DMS79 (cell line): Measurements from ENCODE around the gene STX12.

Experiments used
- DNase-seq: peaks from one replicate; lab custom pipeline; 2025; lab: John Stamatoyannopoulos, UW

STX12 gene

DNA sequence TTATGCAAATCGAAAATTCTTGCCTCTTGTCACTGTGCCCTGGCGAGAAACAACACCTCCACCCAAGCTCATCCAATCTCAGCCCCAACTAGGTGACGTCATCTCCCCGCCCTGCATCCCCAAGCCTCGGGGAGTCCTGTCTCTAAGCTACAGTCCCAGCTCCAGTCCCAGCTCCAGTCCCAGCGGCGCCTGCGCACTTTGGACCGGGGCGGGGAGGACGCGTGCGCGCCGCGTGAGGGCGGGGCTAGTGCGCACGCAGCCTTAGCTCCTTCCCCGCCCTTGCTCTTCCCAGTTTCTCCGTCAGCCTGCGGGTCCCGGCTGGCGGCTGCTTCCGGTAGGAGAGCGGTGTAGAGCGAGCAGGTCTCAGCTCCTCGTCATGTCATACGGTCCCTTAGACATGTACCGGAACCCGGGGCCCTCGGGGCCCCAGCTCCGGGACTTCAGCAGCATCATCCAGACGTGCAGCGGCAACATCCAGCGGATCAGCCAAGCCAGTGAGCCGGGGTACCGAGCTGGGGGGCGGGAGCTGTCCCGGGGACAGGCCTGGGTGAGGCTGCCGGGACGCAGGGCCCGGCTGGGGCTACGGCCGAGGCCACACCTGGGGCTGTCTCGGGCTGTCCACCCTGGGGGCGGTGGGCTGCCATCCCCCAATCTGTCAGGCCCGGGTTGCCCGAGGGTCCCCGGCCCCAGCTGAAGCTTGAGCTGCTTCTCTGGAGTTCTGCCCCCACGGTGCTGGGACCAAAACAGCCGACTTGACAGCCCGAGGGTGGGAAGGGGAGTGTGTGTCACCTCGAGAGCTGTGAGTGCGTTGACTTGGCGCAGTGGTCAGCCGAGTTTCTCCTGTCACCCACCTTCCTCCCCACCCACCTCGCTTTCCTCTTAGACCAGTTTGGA is at the start of gene STX12:
Gene STX12, plus strand, starts transcription at position 288 of the 894 bp plus-strand sequence. Its CDS starts 89 bp downstream, at position 377.
- DNase-seq = peak; percentile 98

DNA sequence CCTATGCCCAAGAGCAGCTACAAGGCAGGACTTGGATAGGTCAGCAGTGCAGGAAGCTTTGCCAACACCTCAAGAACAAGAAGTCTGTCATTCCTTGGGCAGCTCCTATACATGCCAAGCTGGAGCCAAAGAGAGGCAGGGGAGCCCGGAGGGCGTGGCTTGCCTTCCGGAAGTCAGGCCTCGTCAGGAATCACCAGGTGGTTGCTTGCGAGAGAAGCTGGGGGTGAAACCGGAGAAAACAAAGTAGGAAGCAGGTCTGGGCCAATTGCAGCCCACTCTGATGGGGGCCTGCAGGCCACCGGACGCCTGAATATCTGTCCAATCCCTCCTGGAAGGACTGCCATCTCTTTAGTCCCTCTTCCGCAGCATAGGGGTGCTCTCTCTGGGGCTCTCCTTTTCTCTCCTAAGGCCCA is 48.1 kb upstream of the STX12 start:
- peak; percentile 85 for DNase-seq

DNA sequence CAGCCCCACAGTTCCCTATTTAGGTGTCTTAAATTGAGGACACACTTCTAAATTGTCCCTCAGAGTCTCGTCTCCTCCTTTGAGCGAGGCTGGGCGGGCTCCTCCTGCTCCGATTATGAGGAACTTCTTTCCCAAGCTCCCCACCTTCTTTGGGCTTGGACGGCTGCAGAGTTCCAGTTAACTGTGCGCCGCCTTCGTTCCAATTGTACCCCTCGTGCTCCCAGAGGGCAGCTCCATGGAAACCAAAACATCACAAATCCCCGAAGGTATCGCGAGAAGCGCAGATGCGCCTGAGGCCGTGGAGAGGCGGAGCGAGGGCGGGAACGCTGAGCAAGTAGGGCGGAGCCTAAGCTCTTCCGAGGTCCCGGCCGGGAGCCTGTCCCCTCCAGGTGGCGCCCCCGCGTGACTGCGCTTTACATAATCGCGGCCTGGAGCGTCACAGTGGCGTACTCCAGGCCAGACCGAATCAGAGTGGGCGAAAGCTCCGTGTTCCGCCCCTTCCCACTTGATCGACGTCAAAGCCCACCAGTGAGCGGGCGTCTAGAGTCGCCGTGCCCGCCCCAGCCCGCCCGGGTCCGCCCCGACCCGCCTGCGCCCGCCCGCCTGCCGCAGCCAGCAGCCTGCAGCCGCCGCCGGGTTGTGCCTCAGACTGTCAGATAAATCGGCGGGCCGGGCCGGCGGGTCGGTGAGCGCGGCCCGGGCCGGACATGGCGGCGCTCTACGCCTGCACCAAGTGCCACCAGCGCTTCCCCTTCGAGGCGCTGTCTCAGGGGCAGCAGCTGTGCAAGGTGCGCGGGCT is 47.4 kb upstream of the STX12 start, which contains the start of gene FAM76A:
Gene FAM76A, plus strand, starts transcription at position 588 of the 799 bp plus-strand sequence. Its CDS starts 120 bp downstream, at position 708.
- DNase-seq = peak; percentile 99

DNA sequence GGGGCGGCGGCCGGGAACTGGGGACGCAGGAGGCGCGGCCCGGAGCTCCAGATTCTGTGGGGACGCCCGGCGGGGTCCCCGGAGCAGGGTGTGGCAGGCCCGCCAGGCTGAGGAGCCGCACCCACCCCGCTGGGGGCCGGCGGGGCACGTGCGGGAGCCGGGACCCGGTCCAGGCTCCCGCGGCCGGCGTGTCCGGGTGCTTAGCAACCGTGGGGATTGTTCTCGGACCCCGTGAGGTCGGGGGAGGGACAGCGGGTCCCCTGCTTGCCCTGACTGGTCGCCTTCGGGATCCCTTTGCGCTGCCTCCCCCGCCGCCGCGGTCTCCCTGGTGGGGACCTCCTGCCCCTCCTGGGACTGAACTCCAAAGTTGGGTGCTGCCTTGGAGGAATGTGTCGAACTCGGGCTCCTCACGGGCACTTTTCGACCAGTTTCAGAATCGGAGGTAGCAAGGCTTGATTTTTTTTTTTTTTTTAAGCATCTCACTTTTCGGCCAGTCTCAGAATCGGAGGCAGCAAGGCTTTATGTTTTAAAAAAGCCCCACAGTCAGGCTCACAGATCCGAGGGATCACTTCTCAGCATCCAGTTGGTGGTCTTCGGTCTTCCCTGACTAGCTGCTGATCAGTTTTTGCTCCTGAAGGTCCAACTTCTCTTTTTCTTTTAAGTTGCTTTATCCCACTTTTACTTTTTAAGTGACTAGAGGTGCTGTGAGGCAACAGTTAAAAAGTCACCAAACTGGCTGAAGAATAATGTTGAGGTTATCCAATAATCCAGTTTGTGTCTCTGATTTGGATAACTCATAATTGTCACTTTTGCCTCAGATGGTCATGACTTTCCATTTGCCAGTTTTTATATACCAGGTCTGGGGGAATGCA is 46.6 kb upstream of the STX12 start:
- DNase-seq = peak; percentile 38

DNA sequence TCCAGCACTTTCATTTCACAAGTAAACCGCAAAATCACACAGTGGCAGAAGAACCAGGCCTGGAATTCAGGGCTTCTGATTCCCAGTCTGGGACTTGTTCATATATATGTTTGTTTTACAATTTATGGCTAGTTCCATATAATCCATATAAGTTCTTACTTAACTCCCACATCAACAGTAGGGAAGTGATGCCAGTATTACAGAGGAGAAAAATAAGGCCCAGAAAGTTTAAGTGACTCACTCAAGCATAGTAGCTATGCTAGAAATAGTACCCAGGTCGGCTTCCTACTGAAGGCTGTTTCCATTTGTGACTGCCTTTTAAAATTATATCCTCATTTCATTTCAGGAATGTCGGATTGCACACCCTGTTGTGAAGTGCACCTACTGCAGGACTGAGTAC is 45.9 kb upstream of the STX12 start:
- DNase-seq = no peak

DNA sequence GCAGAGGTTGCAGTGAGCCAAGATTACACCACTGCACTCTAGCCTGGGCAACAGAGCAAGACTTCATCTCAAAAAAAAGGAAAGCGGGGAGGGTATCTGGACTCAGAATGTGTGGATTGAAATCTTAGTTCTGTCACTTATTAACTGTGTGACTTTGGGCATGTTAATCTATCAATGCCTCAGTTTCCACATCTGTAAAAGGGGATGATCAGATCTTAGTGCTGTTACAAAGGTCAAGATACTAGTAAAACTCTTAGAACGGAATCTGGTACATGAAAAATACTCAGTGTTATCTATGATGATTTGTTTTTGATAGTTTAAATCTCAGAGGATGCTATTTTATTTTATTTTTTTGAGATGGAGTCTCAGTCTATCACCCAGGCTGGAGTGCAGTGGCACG is 36.8 kb upstream of the STX12 start:
- DNase-seq = no peak

DNA sequence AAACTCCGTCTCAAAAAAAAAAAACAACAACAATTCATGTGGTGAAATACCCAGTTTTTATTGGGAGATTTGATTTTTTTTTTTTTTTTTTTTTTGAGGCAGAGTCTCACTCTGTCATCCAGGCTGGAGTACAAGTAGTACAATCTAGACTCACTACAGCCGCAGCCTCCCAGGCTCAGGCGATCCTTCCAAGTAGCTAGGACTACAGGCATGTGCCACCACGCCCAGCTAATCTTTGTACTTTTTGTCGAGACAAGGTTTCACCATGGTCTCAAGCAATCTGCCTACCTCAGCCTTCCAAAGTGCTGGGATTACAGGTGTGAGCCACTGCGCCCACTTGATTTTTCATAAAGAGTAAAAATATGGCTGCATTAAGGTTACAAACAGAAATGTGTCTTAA is 31.9 kb upstream of the STX12 start:
- DNase-seq = no peak

DNA sequence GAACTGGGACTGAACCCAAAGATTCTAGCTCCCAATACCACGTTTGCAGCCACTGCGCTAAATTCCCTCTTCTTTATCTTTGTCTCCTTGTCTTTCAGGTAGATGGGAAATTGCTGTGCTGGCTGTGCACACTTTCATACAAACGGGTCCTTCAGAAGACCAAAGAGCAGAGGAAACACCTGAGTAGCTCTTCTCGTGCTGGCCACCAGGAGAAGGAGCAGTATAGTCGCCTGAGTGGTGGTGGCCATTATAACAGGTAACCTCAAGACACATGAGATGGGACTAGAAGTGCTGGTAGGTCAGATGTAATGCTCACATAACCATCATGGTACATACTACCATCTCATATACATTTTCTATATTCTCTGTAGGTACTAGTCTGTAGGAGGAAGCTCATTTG is 28.5 kb upstream of the STX12 start:
- no peak for DNase-seq

DNA sequence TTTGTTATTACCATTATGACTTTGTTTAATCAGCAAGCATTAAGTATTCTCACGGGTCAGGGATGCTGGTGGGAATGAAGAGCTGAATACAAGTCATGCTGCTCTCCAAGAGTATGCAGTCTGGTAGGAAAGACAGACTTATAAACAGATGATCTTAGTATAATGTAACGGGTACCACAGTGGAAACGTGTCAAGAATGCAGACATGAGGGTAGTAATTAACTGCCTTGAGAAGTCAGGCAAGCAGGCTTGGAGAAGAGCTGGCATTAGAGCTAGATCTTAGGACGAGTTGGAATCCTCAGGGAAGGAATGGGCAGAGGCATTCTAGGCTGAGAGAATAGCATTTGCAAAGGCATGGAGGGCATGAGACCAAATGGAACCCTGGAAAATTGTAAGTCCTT is 27.6 kb upstream of the STX12 start:
- no peak for DNase-seq

DNA sequence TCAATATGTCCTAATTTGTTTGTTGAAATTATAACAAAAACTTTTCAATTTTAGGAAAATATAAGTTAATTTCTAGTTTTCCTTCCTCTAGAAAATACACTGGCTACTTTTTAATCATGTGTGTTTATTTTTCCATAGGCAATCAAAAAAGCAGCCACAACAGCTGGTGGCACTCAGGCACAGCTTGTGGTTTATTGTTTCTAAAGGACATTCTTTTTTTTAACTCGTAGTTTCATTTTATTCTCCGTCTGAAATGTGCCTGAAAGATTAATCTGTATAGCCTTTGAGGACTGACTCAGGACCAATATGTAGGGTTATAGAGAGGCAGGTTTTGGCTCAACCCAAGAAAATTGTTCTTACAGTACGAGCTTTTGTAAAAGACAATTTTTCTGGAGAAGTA is 20.7 kb upstream of the STX12 start:
- peak; percentile 52 for DNase-seq

DNA sequence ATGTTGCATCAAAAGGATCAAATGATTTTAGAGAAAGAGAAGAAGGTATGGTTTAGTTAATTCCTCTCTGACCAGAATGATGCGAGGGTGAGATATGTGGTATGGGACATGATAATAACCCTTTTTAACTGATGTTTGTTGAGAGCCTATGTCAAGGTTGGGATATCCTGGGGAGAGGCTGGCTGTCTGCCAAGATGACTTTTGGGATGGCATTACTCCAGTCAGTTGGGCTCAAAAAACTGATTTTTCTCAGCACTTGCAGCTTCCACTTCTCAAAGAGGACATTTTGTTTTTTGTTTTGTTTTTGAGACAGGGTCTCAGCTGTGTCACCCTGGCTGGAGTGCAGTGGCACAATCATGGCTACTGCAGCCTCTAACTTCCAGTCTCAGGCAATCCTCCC is 17.7 kb upstream of the STX12 start:
- no peak for DNase-seq

DNA sequence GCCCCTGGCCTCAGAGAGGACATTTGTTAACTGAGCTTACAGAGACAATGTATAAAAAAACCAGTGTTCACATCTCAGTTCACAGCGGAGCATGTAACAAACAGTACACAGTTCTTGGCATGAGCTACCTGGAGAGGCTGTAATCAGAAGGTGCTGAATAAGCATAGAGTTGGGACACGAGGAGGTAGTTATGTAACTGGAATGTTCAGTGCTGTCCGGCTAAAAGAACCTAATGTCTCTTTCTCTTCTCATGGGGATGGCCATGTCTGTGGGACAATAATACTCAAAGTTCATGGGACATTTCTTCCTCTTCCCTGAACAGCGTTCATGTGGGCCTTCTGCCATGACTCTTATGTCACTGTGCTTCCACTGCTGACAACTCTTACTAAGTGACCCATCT is 17.2 kb upstream of the STX12 start:
- no peak for DNase-seq

DNA sequence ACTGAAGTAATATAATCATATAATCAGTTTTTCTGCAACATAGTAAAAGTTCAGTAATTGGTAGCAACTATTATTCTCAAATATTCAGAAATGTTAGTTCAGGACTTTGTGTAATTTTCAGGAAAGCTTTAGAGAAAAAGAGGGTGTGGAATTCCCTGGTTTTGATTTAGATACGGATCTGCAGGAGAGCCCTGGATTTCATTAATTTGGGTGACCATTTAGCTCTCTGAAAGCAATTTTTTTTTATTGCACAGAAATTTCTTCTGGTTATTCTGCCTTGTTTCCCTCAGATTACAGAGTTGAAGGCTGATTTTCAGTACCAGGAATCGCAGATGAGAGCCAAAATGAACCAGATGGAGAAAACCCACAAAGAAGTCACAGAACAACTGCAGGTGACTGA is 13.8 kb upstream of the STX12 start:
- no peak for DNase-seq

DNA sequence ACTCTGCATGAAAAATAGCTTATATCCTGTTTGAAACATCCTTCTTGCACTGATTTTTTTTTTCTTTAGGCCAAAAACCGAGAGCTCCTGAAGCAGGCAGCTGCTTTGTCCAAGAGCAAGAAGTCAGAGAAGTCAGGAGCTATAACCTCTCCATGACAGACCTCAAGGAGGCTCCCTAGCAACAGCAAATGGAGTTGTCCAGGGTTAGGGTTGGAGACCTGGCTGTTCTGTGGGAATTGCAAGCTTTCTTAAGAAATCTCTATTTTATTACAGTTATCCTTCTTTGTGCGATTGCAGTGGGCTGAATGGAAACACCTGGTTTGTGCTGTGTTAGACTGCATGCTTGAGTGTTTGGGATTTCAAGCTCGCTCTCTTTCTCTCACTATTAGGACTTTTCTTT is 12.6 kb upstream of the STX12 start:
- DNase-seq = no peak

DNA sequence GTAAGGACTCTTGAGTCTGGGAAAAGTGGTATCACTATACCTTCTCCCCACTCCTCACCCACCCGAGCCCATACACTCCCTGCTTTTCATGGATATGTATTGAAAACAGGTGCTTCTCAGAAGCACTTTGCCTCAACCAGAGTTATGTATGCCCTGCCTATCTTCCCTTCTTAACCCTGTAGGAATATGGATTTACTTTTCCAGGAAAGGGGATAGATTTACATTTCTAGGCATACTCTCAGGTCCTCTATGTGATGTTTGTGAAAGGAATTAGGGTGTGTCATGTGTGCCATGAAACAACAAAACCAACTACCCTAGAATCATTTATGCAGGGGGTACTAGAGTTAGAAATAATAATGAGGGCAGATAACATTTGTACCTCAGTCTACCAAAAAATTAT is 11.0 kb upstream of the STX12 start:
- no peak for DNase-seq

DNA sequence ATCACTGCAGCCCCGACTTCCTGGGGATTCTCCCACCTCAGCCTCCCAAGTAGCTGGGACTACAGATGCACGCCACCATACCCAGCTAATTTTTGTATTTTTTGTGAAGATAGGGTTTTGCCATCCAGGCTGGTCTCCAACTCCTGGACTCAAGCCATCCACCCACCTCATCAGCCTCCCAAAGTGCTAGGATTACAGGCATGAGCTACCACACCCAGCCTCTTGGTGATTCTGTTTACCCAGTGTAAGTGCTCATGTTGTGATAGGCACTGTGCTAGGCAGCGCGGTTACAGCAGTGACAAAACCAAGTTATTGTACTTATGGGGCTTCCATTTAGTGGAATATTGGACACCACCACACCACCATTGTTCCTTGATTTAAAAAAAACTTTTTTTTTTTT is 9.7 kb upstream of the STX12 start:
- no peak for DNase-seq

DNA sequence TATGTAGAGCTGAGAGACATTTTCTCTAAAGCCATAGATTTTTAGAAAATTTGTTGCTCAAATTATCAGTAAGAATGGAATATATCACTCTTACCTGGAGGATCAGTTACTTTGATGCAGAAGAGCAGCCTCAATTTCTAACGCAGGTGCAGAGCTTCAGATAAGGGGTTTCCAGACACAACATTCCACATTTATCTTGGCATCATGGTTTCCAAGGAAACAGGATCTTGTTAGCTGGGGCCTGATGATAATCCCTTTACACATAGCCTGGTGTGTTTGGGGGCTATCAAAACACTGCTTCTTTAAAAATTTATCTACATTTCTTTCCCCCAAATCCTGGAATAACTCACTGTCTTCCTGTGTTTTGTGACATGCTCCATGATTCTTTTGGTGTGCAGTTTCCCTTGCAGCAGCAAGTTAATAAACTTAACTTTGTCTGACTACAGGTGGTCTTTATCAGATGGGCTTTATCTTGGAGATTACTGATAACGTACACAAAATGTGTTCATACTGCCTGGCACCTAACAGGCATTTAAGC is 2.7 kb upstream of the STX12 start:
- no peak for DNase-seq

DNA sequence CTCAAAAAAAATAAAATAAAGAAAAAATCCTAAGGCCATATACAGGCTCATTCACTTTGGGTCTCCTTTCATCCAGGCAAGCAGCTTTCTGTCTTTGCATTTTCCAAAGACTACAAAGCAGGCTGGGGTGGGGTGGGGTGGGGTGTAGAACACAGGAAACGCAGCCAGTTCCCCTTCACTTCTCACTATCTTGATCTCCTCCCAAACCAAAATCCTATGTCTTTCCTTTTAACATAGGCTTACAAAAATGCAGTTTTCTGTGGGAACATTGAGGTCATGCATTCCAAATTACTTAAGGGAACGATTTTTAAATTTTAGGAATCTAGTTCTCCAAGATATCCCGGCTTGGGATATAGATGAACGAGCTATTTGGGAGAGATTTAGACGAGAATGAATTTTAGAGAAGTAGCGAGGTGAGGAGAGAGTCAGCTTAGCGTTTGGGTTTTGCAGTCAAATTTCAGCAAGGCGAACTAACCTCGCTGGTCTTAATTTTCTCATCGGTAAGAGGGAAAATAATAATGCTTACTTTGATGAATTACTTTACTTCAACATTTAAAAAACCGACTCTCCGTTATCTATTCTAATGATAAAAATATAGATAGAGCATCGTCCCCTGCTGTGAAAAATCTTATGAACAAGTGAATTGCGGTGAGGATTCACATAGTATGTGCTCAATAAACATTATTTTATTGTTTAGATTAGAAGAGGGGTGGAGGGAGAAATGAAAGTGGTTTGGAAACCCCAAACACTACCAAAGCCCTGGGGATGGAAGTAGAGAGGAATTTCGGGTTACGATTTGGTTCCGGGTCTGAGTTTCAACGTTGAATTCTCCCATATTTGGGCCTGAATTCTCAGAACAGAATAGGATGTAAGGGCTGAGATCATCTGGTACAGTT is 735 bp upstream of the STX12 start:
- no peak for DNase-seq

DNA sequence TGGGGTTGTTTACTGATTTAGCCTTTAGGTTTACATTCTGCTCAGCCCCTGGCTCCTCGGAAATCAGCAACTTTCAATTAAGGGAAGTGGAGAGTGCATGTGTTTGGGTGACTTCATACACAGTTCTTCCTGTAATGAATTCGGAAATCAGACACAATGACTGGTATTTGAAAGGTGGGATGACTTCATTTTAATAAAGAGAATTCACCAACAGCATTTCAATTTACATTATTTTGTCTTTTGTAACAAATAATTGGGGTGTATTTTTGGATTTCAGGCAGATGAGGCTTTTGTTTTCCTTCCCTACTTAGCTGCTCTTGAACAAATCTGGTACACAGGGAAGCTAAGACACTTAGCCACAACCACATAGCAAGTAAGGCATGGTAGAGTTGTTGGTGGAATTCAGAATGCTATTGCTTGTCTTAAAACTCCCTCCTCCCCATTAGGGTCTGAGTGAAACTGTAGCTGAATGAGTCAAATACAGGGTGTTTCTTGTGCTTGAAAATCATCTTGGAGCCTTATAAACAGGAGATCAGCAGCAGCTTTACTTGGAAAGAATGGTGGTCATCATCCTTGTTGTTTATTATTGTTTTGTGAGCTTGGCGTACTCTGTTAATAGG is 917 bp downstream of the STX12 start:
- DNase-seq = no peak

DNA sequence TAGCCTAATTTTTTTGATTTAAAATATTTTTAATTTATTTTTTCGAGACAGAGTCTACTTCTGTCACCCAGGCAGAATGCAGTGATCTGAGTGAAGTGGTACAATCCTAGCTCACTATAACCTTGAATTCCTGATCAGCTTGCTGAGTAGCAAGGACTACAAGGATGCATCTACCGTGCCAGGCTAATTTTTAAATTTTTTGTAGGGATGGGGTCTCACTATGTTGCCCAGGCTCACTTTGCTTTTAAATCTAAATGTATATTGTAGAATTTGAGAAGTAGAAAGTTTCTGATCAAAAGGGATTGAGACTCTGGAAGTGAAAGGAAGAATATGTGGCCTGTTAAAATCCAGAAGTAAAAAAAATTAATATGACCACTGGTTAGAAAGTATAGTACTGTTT is 1.6 kb downstream of the STX12 start:
- DNase-seq = no peak
